NCI-H345 treated with DMSO at 0.1 percent for 48 hours (cell line): ENCODE measurements around the gene EZR.

Experiments
- DNase-seq: peaks from one replicate; lab custom pipeline; 2025; ENCODE audit not compliant: unreplicated experiment; lab: John Stamatoyannopoulos, UW

Gene EZR

GRCh38 chr6:158764183-158764849 is 54.9 kb downstream of the EZR start:
- DNase-seq: no peak

GRCh38 chr6:158763434-158764182 is 55.6 kb downstream of the EZR start:
- DNase-seq: no peak

- no peak for DNase-seq
These were observed 56.3 kb downstream of the EZR start for GRCh38 chr6:158762787-158763433.

- no peak for DNase-seq
These were observed 57.4 kb downstream of the EZR start for GRCh38 chr6:158761746-158762145.

- no peak for DNase-seq
These were observed 58.4 kb downstream of the EZR start for GRCh38 chr6:158760618-158761250.

- DNase-seq: no peak
These were observed 59.1 kb downstream of the EZR start for GRCh38 chr6:158759966-158760617.

GRCh38 chr6:158758941-158759479 is 60.2 kb downstream of the EZR start:
- DNase-seq: peak; percentile 93

- peak; percentile 89 for DNase-seq
These were observed 60.7 kb downstream of the EZR start for GRCh38 chr6:158758451-158758860.

- no peak for DNase-seq
These were observed 61.4 kb downstream of the EZR start for GRCh38 chr6:158757753-158758090.

- DNase-seq: no peak
These were observed 62.0 kb downstream of the EZR start for GRCh38 chr6:158756977-158757752.

- DNase-seq: no peak
These were observed 63.0 kb downstream of the EZR start for GRCh38 chr6:158756126-158756525.

GRCh38 chr6:158755636-158756035 is 63.5 kb downstream of the EZR start:
- no peak for DNase-seq

GRCh38 chr6:158754738-158755137 is 64.4 kb downstream of the EZR start:
- peak; percentile 95 for DNase-seq

GRCh38 chr6:158753811-158754210 is 65.4 kb downstream of the EZR start:
- DNase-seq: no peak

GRCh38 chr6:158752613-158753012 is 66.6 kb downstream of the EZR start:
- DNase-seq: peak; percentile 72

GRCh38 chr6:158751921-158752320 is 67.2 kb downstream of the EZR start:
- no peak for DNase-seq

GRCh38 chr6:158751224-158751623 is 67.9 kb downstream of the EZR start:
- no peak for DNase-seq

GRCh38 chr6:158744986-158745430 is 74.2 kb downstream of the EZR start:
- no peak for DNase-seq

- no peak for DNase-seq
These were observed 76.0 kb downstream of the EZR start for GRCh38 chr6:158743033-158743651.

- no peak for DNase-seq
These were observed 79.5 kb downstream of the EZR start for GRCh38 chr6:158739673-158740072.
